ENCODE data around the gene MAML2. TPM values are rescaled to one million over a fixed set of nuclear protein-coding genes. Genes with fewer than 3 reads are reported as not detected.

MAML2 gene
- total and polyA plus RNA-seq, 10 donors, result 2.7 to 43.4 (median 27.2) TPM

DNA sequence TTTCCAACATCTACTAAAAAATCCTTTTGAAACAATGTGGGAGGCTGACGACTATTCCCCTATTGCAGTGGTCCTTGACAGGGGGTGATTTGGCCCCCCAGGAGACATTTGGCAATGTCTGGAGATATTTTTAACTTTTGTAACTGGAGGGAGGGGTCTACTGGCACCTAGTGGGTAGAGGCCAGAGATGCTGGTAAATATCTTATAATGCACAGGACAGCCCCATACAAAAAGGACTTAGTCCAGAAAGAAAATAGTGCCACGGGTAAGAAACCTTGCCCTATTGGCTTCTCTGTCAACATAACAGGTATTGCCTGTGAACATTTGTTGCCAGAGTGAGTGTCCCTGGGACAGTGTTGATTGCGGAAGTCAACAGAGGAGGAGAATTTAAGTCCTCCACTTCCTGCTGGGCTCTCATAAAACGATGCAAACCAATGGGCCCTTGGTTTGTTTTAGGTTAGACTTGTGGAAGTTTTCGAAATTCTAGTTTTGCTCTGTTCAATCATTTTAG is 101.6 kb downstream of the MAML2 start:
- 43 to 61% (median 52%) methylated on average over 5 of the region's 5 CpGs for WGBS, 5 donors
- Histone ChIP-seq H3K27me3 (replicated peaks in 1 of 7) (no peaks in the 10 kb centered on the region), H3K27ac (peak overlapping the region in 7 of 8 donors; percentile 87 to 94 (median 90)), H3K36me3 (no peaks in the 10 kb centered on the region), H3K4me1 (peaks cover 22 to 81% (median 42%) of the 10 kb centered on the region in 6 donors), H3K9me3 (no peaks in the 10 kb centered on the region), H3K4me3 (no peak overlapping the region)
- no peak for TF ChIP-seq POLR2AphosphoS5 (IDR thresholded peaks at IDR 0.05)
- TF ChIP-seq, protein P1, sequence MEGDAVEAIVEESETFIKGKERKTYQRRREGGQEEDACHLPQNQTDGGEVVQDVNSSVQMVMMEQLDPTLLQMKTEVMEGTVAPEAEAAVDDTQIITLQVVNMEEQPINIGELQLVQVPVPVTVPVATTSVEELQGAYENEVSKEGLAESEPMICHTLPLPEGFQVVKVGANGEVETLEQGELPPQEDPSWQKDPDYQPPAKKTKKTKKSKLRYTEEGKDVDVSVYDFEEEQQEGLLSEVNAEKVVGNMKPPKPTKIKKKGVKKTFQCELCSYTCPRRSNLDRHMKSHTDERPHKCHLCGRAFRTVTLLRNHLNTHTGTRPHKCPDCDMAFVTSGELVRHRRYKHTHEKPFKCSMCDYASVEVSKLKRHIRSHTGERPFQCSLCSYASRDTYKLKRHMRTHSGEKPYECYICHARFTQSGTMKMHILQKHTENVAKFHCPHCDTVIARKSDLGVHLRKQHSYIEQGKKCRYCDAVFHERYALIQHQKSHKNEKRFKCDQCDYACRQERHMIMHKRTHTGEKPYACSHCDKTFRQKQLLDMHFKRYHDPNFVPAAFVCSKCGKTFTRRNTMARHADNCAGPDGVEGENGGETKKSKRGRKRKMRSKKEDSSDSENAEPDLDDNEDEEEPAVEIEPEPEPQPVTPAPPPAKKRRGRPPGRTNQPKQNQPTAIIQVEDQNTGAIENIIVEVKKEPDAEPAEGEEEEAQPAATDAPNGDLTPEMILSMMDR (IDR thresholded peaks at IDR 0.05 in 8 of 11, conservative IDR thresholded peaks at IDR 0.05 in 3 of 11), result peak in 2 of 11 experiments; percentile 10 to 21
- TF ChIP-seq POLR2A (IDR thresholded peaks at IDR 0.05), result no peak
- intact Hi-C loops (cut with DNase I; ENCODE audit: low total_unique reads), result no loop called here
- DNase-seq, result no peak

DNA sequence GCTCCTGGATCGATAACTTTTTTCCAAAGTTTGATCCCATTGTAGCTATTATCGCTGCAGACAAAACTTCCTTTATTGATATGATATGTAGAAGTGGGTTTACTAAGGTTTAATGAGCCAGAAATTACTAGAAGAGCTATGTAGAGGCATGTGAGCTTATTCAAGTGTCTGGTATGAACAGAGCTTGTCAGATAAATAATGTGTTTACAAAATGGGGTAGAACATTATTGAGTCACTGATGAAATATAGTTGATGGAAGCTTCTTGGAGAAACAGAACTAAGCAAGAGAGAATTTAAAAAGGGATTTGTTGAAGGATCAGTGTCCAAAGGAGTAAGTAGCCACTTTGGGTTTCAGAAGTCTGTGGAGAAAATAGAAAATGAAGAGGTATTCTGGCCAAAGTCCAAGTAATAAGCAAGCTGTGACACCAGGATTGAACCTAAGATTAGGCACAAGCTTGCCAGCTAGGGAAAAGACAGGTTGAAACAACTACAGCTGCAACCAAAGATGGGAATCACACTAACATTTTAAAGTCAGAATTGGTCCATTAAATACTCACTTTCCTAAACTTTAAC is 104.3 kb downstream of the MAML2 start:
- Histone ChIP-seq H3K27me3 (replicated peaks in 1 of 7) (no peaks in the 10 kb centered on the region), H3K4me1 (peaks cover 24 to 75% (median 39%) of the 10 kb centered on the region in 6 donors), H3K36me3 (no peaks in the 10 kb centered on the region), H3K4me3 (no peak overlapping the region), H3K9me3 (no peaks in the 10 kb centered on the region), H3K27ac (peak overlapping the region in 2 of 8 donors; percentile 21 to 24)
- DNase-seq, result no peak
- no peak for TF ChIP-seq POLR2AphosphoS5 (IDR thresholded peaks at IDR 0.05)
- TF ChIP-seq, protein P1 (IDR thresholded peaks at IDR 0.05 in 8 of 11, conservative IDR thresholded peaks at IDR 0.05 in 3 of 11), result no peak
- intact Hi-C loops (cut with DNase I; ENCODE audit: low total_unique reads), result no loop called here
- WGBS, 5 donors, result 88 to 96% (median 94%) methylated on average over 2 of the region's 2 CpGs

DNA sequence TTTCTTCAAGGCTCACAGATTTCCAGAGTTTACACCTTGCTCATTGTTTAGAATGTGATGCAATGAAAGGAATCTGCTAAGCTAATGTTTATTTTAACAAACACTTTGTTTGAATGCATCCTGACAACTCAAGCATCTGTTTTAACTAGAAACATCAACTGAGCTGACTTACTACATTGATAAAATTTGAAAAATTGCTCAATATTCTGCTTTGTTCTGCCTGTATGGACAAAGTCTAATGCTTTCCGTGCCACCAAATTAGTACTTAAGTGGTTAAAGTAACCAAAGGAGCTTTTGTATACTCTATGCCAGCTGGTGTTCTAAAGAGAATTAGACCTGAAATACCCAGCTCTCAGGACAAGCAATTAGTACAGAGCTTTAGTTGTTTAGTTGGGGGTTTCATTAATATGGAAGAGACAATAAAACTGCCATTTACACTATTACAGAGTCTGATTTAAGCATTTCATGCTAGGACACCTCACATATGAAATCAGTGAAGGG is 105.2 kb downstream of the MAML2 start:
- Histone ChIP-seq H3K4me1 (peaks cover 20 to 72% (median 33%) of the 10 kb centered on the region in 6 donors), H3K27me3 (replicated peaks in 1 of 7) (no peaks in the 10 kb centered on the region), H3K9me3 (no peaks in the 10 kb centered on the region), H3K4me3 (no peak overlapping the region), H3K36me3 (no peaks in the 10 kb centered on the region), H3K27ac (peak overlapping the region in 1 of 8 donors; percentile 24)
- 68 to 84% (median 82%) methylated on average over 1 of the region's 1 CpG for WGBS, 5 donors
- TF ChIP-seq POLR2A (IDR thresholded peaks at IDR 0.05), result no peak
- no peak for TF ChIP-seq POLR2AphosphoS5 (IDR thresholded peaks at IDR 0.05)
- TF ChIP-seq, protein P1 (IDR thresholded peaks at IDR 0.05 in 8 of 11, conservative IDR thresholded peaks at IDR 0.05 in 3 of 11), result no peak
- intact Hi-C loops (cut with DNase I; ENCODE audit: low total_unique reads), result no loop called here
- DNase-seq, result no peak

DNA sequence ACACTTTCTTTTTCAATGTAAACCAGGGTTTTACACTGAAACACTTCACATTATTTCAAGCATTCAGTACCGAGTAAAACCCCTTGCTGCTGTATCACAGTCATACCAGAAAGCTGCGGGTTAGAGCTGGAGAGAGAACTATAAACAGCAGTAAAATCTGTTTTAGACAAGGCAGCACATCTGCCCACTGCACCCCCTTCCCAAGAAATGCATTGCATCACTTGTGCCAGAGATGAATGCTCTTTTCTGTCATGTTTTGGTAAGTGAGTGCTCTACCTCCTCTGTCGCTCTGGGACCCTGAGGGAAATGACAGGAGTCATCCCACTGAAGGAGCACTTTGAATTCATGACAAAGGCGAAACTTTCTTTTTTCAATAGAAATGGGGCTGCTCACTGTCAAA is 107.2 kb downstream of the MAML2 start:
- peaks cover 2 to 67% (median 22%) of the 10 kb centered on the region in 6 donors for H3K4me1 ChIP-seq
- TF ChIP-seq, protein P1 (IDR thresholded peaks at IDR 0.05 in 8 of 11, conservative IDR thresholded peaks at IDR 0.05 in 3 of 11), result no peak
- TF ChIP-seq POLR2AphosphoS5 (IDR thresholded peaks at IDR 0.05), result no peak
- no peak for TF ChIP-seq POLR2A (IDR thresholded peaks at IDR 0.05)
- H3K4me3 ChIP-seq, result no peak overlapping the region
- peak overlapping the region in 7 of 8 donors; percentile 12 to 50 (median 29) for H3K27ac ChIP-seq
- no peaks in the 10 kb centered on the region for H3K9me3 ChIP-seq
- intact Hi-C loops (cut with DNase I; ENCODE audit: low total_unique reads), result no loop called here
- H3K36me3 ChIP-seq, result no peaks in the 10 kb centered on the region
- DNase-seq, result no peak
- H3K27me3 ChIP-seq (replicated peaks in 1 of 7), result no peaks in the 10 kb centered on the region
- 62 to 79% (median 72%) methylated on average over 4 of the region's 4 CpGs for WGBS, 5 donors

All from spleen (tissue), 11 donors.